ENCODE measurements around the gene AP1G2. TPM values are rescaled to one million over a fixed set of nuclear protein-coding genes. Genes with fewer than 3 reads are reported as not detected.

The AP1G2 gene
- total RNA-seq, 2 experiments from 2014 or later, result 182 to 190 TPM

- no peaks in the 10 kb centered on the region for H3K9me3 Mint-ChIP-seq
- H3K4me3 Mint-ChIP-seq, result peak overlapping the region; percentile 91
- peaks cover 34% of the 10 kb centered on the region for H3K4me1 Mint-ChIP-seq (ENCODE audit: low read depth)
- no peak for DNase-seq
- peak overlapping the region; percentile 90 for H3K27ac Mint-ChIP-seq
- POLR2A ChIA-PET, result interaction anchor here (0.6 to 1.7 kb wide), 5 partner anchors 8 to 246 kb away, joined by 3 to 4 read pairs (median 3); partner anchors contain the start of gene PABPN1
- peaks cover 22% of the 10 kb centered on the region for H3K36me3 Mint-ChIP-seq
- intact Hi-C loops (cut with micrococcal nuclease), result loop anchor here (1.0 to 2.0 kb wide), 2 partner anchors 10 to 16 kb away; partner anchors contain the start of genes THTPA and ZFHX2
- H3K27me3 Mint-ChIP-seq, result no peaks in the 10 kb centered on the region
- CTCF ChIA-PET, result interaction anchor here (1.1 to 3.3 kb wide), 5 partner anchors 7 to 89 kb away, joined by 4 to 29 read pairs (median 9); partner anchors contain the start of gene THTPA
Measured at GRCh38 chr14:23566778-23567185, 809 bp downstream of the AP1G2 start.

GRCh38 chr14:23566112-23566777 is 1.3 kb downstream of the AP1G2 start:
- intact Hi-C loops (cut with micrococcal nuclease), result loop anchor here (2.0 kb wide), 1 partner anchor 15 kb away; the partner anchor contains the start of gene ZFHX2
- Mint-ChIP-seq H3K9me3 (no peaks in the 10 kb centered on the region), H3K27ac (peak overlapping the region; percentile 90), H3K4me3 (peak overlapping the region; percentile 91), H3K4me1 (ENCODE audit: low read depth) (peaks cover 34% of the 10 kb centered on the region), H3K27me3 (no peaks in the 10 kb centered on the region), H3K36me3 (peaks cover 26% of the 10 kb centered on the region)
- ChIA-PET CTCF (interaction anchor here (1.1 to 3.3 kb wide), 5 partner anchors 7 to 88 kb away, joined by 4 to 29 read pairs (median 9); partner anchors contain the start of gene THTPA), POLR2A (no interaction called here)
- no peak for DNase-seq

GRCh38 chr14:23565626-23566025 is 2.0 kb downstream of the AP1G2 start:
- peaks cover 34% of the 10 kb centered on the region for H3K4me1 Mint-ChIP-seq (ENCODE audit: low read depth)
- no peak overlapping the region for H3K4me3 Mint-ChIP-seq
- CTCF ChIA-PET, result interaction anchor here (3.2 kb wide), 1 partner anchor 9 kb away, joined by 13 read pairs; the partner anchor contains the start of gene THTPA
- H3K27me3 Mint-ChIP-seq, result no peaks in the 10 kb centered on the region
- H3K9me3 Mint-ChIP-seq, result no peaks in the 10 kb centered on the region
- peaks cover 30% of the 10 kb centered on the region for H3K36me3 Mint-ChIP-seq
- H3K27ac Mint-ChIP-seq, result no peak overlapping the region
- intact Hi-C loops (cut with micrococcal nuclease), result loop anchor here (2.0 kb wide), 1 partner anchor 15 kb away; the partner anchor contains the start of gene ZFHX2
- POLR2A ChIA-PET, result no interaction called here
- DNase-seq, result no peak

GRCh38 chr14:23564876-23565275 is 2.7 kb downstream of the AP1G2 start:
- no peak for DNase-seq
- Mint-ChIP-seq H3K27me3 (no peaks in the 10 kb centered on the region), H3K36me3 (peaks cover 34% of the 10 kb centered on the region), H3K27ac (no peak overlapping the region), H3K9me3 (no peaks in the 10 kb centered on the region), H3K4me1 (ENCODE audit: low read depth) (peaks cover 39% of the 10 kb centered on the region), H3K4me3 (no peak overlapping the region)
- POLR2A ChIA-PET, result no interaction called here
- CTCF ChIA-PET, result interaction anchor here (1.2 to 11.3 kb wide), 3 partner anchors 9 to 87 kb away, joined by 3 to 223 read pairs (median 63); partner anchors contain the start of genes THTPA and ZFHX2
- intact Hi-C loops (cut with micrococcal nuclease), result no loop called here

- POLR2A ChIA-PET, result no interaction called here
- CTCF ChIA-PET, result interaction anchor here (1.2 to 11.3 kb wide), 4 partner anchors 8 to 237 kb away, joined by 3 to 223 read pairs (median 34); partner anchors contain the start of genes THTPA and ZFHX2
- Mint-ChIP-seq H3K4me3 (no peak overlapping the region), H3K4me1 (ENCODE audit: low read depth) (peaks cover 44% of the 10 kb centered on the region), H3K27ac (no peak overlapping the region), H3K27me3 (no peaks in the 10 kb centered on the region), H3K36me3 (peaks cover 37% of the 10 kb centered on the region), H3K9me3 (no peaks in the 10 kb centered on the region)
- intact Hi-C loops (cut with micrococcal nuclease), result no loop called here
- no peak for DNase-seq
Measured at GRCh38 chr14:23564181-23564812, 3.3 kb downstream of the AP1G2 start.

- intact Hi-C loops (cut with micrococcal nuclease), result no loop called here
- Mint-ChIP-seq H3K9me3 (no peaks in the 10 kb centered on the region), H3K27me3 (no peaks in the 10 kb centered on the region), H3K27ac (no peak overlapping the region), H3K4me1 (ENCODE audit: low read depth) (peaks cover 40% of the 10 kb centered on the region), H3K4me3 (no peak overlapping the region), H3K36me3 (peaks cover 38% of the 10 kb centered on the region)
- ChIA-PET POLR2A (interaction anchor here (1.2 kb wide), 1 partner anchor 83 kb away, joined by 3 read pairs; no protein-coding TSS in a partner anchor), CTCF (interaction anchor here (0.6 to 11.3 kb wide), 14 partner anchors 8 to 391 kb away, joined by 3 to 223 read pairs (median 4); partner anchors contain the start of genes THTPA and ZFHX2)
- DNase-seq, result no peak
Measured at GRCh38 chr14:23563473-23564180, 4.0 kb downstream of the AP1G2 start.

DNA sequence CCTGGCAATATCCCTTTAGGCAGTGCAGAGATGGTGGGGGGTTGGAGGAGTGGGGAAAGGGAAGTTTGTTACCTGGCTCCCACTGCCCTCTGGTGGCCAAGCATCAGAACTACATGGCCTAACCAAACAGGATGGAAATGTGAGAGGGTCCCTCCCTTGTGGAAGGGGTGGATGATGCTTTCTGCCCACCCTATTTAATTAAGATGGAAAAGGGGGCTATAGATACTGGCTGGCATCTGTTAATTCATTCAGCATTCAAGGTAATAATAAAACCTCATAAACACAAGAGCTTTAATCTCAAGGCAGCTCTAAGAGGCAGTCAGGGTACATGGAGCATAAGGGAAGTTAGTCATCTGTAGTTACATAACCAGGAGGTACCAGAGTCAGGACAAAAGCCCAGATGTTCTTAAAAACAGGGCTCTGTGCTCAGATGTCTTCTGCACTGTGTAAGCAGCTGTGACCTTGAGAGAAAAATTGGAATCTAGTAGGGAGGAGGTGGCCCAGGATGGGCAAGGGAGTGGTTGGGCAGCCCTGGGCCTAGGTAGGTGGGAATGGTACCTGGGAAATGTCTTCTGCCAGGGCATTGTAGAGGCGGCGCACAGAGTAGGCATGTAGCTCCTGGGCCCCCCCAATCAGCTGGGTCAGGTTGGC is 4.6 kb downstream of the AP1G2 start:
- peaks cover 38% of the 10 kb centered on the region for H3K36me3 Mint-ChIP-seq

GRCh38 chr14:23561873-23562821 is 5.4 kb downstream of the AP1G2 start:
- Mint-ChIP-seq H3K4me3 (no peak overlapping the region), H3K27ac (no peak overlapping the region), H3K4me1 (ENCODE audit: low read depth) (peaks cover 46% of the 10 kb centered on the region), H3K36me3 (peaks cover 40% of the 10 kb centered on the region), H3K9me3 (no peaks in the 10 kb centered on the region), H3K27me3 (no peaks in the 10 kb centered on the region)
- POLR2A ChIA-PET, result interaction anchor here (1.1 to 1.2 kb wide), 3 partner anchors 9 to 82 kb away, joined by 3 to 4 read pairs (median 3); no protein-coding TSS in a partner anchor
- CTCF ChIA-PET, result interaction anchor here (0.8 to 11.3 kb wide), 10 partner anchors 8 to 349 kb away, joined by 3 to 223 read pairs (median 6); partner anchors contain the start of gene ZFHX2
- intact Hi-C loops (cut with micrococcal nuclease), result loop anchor here (1.0 kb wide), 2 partner anchors 23 to 84 kb away; no protein-coding TSS in a partner anchor
- DNase-seq, result no peak

More for the DNA sequence above, 4.6 kb downstream of the AP1G2 start:
- ChIA-PET CTCF (interaction anchor here (0.6 to 11.3 kb wide), 13 partner anchors 9 to 392 kb away, joined by 3 to 223 read pairs (median 4); partner anchors contain the start of gene ZFHX2), POLR2A (interaction anchor here (1.2 kb wide), 1 partner anchor 83 kb away, joined by 3 read pairs; no protein-coding TSS in a partner anchor)
- Mint-ChIP-seq H3K9me3 (no peaks in the 10 kb centered on the region), H3K4me1 (ENCODE audit: low read depth) (peaks cover 39% of the 10 kb centered on the region), H3K27ac (no peak overlapping the region), H3K27me3 (no peaks in the 10 kb centered on the region), H3K4me3 (no peak overlapping the region)
- intact Hi-C loops (cut with micrococcal nuclease), result loop anchor here (1.0 kb wide), 2 partner anchors 24 to 85 kb away; no protein-coding TSS in a partner anchor
- DNase-seq, result peak; percentile 65

- DNase-seq, result no peak
- POLR2A ChIA-PET, result interaction anchor here (1.1 to 1.2 kb wide), 2 partner anchors 9 to 10 kb away, joined by 3 to 4 read pairs; no protein-coding TSS in a partner anchor
- H3K4me1 Mint-ChIP-seq (ENCODE audit: low read depth), result peaks cover 49% of the 10 kb centered on the region
Measured at GRCh38 chr14:23561259-23561658, 6.3 kb downstream of the AP1G2 start.

More at GRCh38 chr14:23561259-23561658, 6.3 kb downstream of the AP1G2 start:
- Mint-ChIP-seq H3K27me3 (no peaks in the 10 kb centered on the region), H3K9me3 (no peaks in the 10 kb centered on the region), H3K36me3 (peaks cover 40% of the 10 kb centered on the region), H3K4me3 (no peak overlapping the region), H3K27ac (no peak overlapping the region)
- intact Hi-C loops (cut with micrococcal nuclease), result no loop called here
- CTCF ChIA-PET, result interaction anchor here (1.2 to 11.3 kb wide), 9 partner anchors 7 to 93 kb away, joined by 3 to 223 read pairs (median 13); partner anchors contain the start of genes AP1G2 and ZFHX2
